Islet of Langerhans (tissue), 1 donor: ENCODE results near the gene MFAP2.

Experiments used
- FAIRE-seq: peaks from one replicate; lab custom pipeline; 2011; peaks lifted over from hg19 to GRCh38; lab: Jason Lieb, UNC

Gene MFAP2

DNA sequence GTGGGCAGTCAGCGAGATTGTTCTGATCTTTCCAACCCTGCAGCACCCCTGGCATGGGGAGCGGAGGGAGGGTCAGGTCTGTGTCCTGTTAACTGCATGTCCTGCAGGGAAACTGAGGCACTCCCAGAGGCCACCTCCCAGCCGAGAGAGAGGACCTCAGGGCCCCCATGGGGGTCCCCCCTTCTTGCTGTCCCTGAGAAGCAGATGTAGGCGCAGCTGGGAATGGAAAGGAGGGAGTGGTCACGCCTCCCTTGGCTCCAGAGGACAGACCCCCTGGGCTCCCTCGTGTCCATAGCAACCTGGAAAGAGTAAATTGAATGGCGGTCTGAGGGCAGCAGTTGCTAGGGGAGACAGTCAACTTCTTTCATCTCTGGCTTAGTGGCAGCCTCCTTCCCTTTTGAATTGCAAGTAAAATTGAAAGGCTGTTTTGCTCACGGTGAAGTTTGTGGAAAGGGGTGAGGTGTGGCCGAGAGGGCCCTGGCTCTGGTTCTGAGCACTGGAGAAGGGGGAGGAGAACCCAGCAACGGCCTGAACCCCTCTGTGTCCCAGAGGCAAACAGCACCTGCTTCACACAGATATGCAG is 53.8 kb downstream of the MFAP2 start:
- FAIRE-seq, result no peak

DNA sequence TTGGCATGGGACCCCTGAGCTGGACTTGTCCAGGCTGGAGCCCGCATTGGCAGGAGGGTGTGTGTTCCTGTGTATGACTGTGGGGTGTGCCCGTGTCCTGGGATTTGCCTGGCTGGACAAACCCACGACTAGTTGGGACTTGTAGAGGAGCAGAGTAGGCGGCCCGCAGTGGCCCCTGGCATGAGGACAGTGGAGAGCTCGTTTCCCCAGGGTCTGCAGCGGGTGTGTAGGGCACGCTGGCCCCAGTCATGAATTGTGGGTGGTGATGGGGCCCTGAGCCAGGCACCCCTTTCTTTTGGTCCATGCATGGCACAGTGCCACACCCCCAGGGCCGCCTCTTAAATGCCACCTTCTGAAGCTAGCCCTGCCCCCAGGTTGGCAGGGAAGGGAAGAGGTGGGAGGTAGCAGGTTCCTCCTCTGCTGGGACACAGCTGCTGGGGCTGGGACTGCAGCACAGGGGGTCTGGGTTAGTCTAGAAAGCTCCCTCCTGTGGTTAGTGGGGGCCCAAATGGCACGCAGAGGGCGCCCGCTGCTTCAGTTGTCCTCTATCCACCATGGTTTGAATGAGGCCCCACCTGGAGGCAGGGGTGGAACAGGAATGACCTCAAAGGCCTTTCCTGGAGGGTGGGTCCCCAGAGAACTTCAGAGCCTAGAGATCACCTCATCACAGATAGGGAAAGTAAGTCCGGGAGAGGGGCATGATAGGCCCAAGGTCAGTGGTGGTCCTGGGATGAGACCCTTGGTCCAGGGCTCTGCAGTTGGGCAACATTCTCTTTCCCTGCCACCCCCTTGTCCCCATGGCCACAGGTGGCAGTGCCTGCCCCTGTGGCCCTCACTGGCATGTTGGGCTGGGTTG is 54.6 kb downstream of the MFAP2 start:
- FAIRE-seq, result no peak

DNA sequence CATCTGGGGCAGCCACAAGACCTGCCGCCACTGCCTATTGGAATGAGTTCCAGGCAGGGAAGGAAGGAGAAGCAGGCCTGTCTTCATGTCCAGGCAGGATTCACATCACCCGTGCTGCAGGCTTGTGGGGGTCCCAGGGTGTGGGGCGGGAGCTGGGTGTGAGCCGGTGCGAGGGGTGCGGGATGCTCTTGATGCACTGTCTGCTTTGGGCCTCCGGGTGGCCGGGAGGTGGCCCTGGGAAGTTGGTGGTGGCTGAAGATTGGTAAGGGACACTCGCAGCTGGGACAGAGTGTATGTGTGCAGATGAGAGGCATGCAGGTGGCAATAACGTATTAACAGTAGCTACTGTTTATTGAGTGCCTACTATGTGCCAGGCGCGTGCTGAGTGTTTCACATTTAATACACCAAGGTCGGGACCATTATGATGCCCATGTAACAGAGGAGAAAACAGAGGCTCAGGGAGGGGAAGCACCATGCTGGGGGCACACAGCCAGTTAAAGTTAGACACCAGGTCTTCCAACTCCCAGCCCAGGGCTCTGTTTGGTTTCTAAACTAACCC is 55.4 kb downstream of the MFAP2 start:
- FAIRE-seq, result no peak
